Neural cell (in vitro differentiated cells): Measurements from ENCODE around the gene FAF1. TPM values are rescaled to one million over a fixed set of nuclear protein-coding genes. Genes with fewer than 3 reads are reported as not detected.

Source experiments
- H2AFZ ChIP-seq: fragments of 200-600, 300-800 bp; sonication (generic), shearing (Covaris generic); 2 replicates; pipeline ENCODE4 v1.6.0; 2014; ENCODE audit warnings: low read depth, mild to moderate bottlenecking, antibody characterized with exemption, low read length, moderate library complexity
- H3F3A ChIP-seq: fragments of 200-600 bp; shearing (Covaris generic); 2 replicates; pipeline ENCODE4 v1.6.1; 2016; ENCODE audit warnings: mild to moderate bottlenecking, moderate library complexity, mixed read lengths, antibody characterized with exemption, low read length; ENCODE audit not compliant: insufficient read depth, poor library complexity, severe bottlenecking
- H3K27ac ChIP-seq: fragments of 200-600, 300-800 bp; sonication (generic), shearing (Covaris generic); 2 replicates; pipeline ENCODE4 v1.5.1; 2014; ENCODE audit warnings: mild to moderate bottlenecking, low read length, moderate library complexity
- H3K27me3 ChIP-seq: fragments of 300-800, 200-600 bp; sonication (generic), shearing (Covaris generic); 2 replicates; pipeline ENCODE4 v1.6.0; 2014; ENCODE audit warnings: mild to moderate bottlenecking, low read depth, low read length, moderate library complexity; ENCODE audit not compliant: insufficient read depth
- H3K36me3 ChIP-seq: fragments of 300-800, 200-600 bp; sonication (generic), shearing (Covaris generic); 2 replicates; pipeline ENCODE4 v1.5.1; 2014; ENCODE audit warnings: mild to moderate bottlenecking, antibody characterized with exemption, low read length, moderate library complexity; ENCODE audit not compliant: insufficient read depth
- H3K4me2 ChIP-seq: fragments of 300-800, 200-600 bp; sonication (generic), shearing (Covaris generic); 2 replicates; pipeline ENCODE4 v1.6.0; 2014; ENCODE audit warnings: mild to moderate bottlenecking, low read length
- H3K4me3 ChIP-seq: fragments of 300-800, 200-600 bp; sonication (generic), shearing (Covaris generic); 2 replicates; pipeline ENCODE4 v1.5.1; 2014; ENCODE audit warnings: mild to moderate bottlenecking, low read length, moderate library complexity
- H3K79me2 ChIP-seq: fragments of 200-600 bp; shearing (Covaris generic); replicated peaks from 2 replicates; pipeline ENCODE4 v1.6.0; 2014; ENCODE audit warnings: mild to moderate bottlenecking, low read length, moderate library complexity; ENCODE audit not compliant: insufficient read depth
- H3K9ac ChIP-seq: fragments of 300-800, 200-600 bp; sonication (generic), shearing (Covaris generic); 2 replicates; pipeline ENCODE4 v1.6.1; 2016; ENCODE audit warnings: mild to moderate bottlenecking, low read length, mixed read lengths
- H3K9me2 ChIP-seq: fragments of 200-600 bp; shearing (Covaris generic); 2 replicates; pipeline ENCODE4 v1.6.1; 2016; ENCODE audit warnings: mild to moderate bottlenecking, low read length, mixed read lengths; ENCODE audit not compliant: insufficient read depth
- H3K9me3 ChIP-seq: fragments of 200-600, 300-800 bp; sonication (generic), shearing (Covaris generic); 2 replicates; pipeline ENCODE4 v1.6.1; 2016; ENCODE audit warnings: mild to moderate bottlenecking, mixed run types, low read length, moderate library complexity, mixed read lengths
- H4K20me1 ChIP-seq: fragments of 200-600 bp; shearing (Covaris generic); 2 replicates; pipeline ENCODE4 v1.6.1; 2016; ENCODE audit warnings: mild to moderate bottlenecking, mixed run types; ENCODE audit not compliant: insufficient read depth
- CTCF ChIP-seq: fragments of 450-650 bp; IDR thresholded peaks from 2 replicates; pipeline ENCODE4 v1.5.1; 2014; ENCODE audit warnings: antibody characterized with exemption, mild to moderate bottlenecking, moderate library complexity; ENCODE audit not compliant: poor library complexity, severe bottlenecking
- EP300 ChIP-seq: fragments of 450-650 bp; conservative IDR thresholded peaks from 2 replicates; pipeline ENCODE4 v1.6.1; 2014; ENCODE audit warnings: antibody characterized with exemption, mild to moderate bottlenecking, moderate library complexity; ENCODE audit not compliant: poor library complexity, severe bottlenecking
- EZH2 ChIP-seq: fragments of 200-600, 300-800 bp; shearing (Covaris generic), sonication (generic); IDR thresholded peaks from 2 replicates; pipeline ENCODE4 v1.6.1; 2014; ENCODE audit warnings: antibody characterized with exemption, low read length, borderline replicate concordance, mild to moderate bottlenecking; ENCODE audit not compliant: insufficient read depth, poor library complexity, severe bottlenecking
- MXI1 ChIP-seq: fragments of 450-650 bp; conservative IDR thresholded peaks from 2 replicates; pipeline ENCODE4 v1.6.1; 2014; ENCODE audit warnings: antibody characterized with exemption, mild to moderate bottlenecking; ENCODE audit not compliant: poor library complexity, severe bottlenecking
- POLR2AphosphoS5 ChIP-seq: IDR thresholded peaks from 2 replicates; pipeline ENCODE4 v1.6.1; 2012
- RAD21 ChIP-seq: fragments of 450-650 bp; conservative IDR thresholded peaks from 2 replicates; pipeline ENCODE4 v1.6.1; 2014; ENCODE audit warnings: antibody characterized with exemption, mild to moderate bottlenecking, moderate library complexity
- REST ChIP-seq: IDR thresholded peaks from 2 replicates; pipeline ENCODE4 v1.6.1; 2012; ENCODE audit warnings: borderline replicate concordance
- SMC3 ChIP-seq: fragments of 450-650 bp; conservative IDR thresholded peaks from 2 replicates; pipeline ENCODE4 v1.6.1; 2014; ENCODE audit warnings: antibody characterized with exemption, mild to moderate bottlenecking, moderate library complexity; ENCODE audit not compliant: poor library complexity
- TAF1 ChIP-seq: IDR thresholded peaks from 2 replicates; pipeline ENCODE4 v1.6.1; 2012; ENCODE audit warnings: low read depth
- polyA plus RNA-seq: library from polyadenylated mRNA; depleted of rRNA; stranded (reverse); fragments of >200 nt; gene quantifications from 2 replicates; pipeline ENCODE4 v1.2.3, GENCODE V29; 2014

The FAF1 gene
- polyA plus RNA-seq, 1 donor from 2014 or later: 52.1 TPM

GRCh38 chr1:50661626-50662025 lies 298.4 kb downstream of the FAF1 start:
- Histone ChIP-seq H3K4me3 (no peak overlapping the region), H3K27ac (no peak overlapping the region), H3K4me2 (no peak overlapping the region)

GRCh38 chr1:50659107-50659662 lies 300.9 kb downstream of the FAF1 start:
- Histone ChIP-seq H3K4me2 (no peak overlapping the region), H2AFZ (no peak overlapping the region), H3K9me2 (no peaks in the 10 kb centered on the region), H3K27ac (no peak overlapping the region), H3F3A (no peaks in the 10 kb centered on the region), H3K9me3 (no peaks in the 10 kb centered on the region), H3K9ac (no peak overlapping the region), H3K36me3 (no peaks in the 10 kb centered on the region), H3K4me3 (no peak overlapping the region), H3K27me3 (no peaks in the 10 kb centered on the region), H3K79me2 (no peaks in the 10 kb centered on the region), H4K20me1 (no peaks in the 10 kb centered on the region)
- TF ChIP-seq CTCF: no peak

More at GRCh38 chr1:50661626-50662025, 298.4 kb downstream of the FAF1 start:
- Histone ChIP-seq H3K9ac (no peak overlapping the region), H3K9me2 (no peaks in the 10 kb centered on the region), H3F3A (no peaks in the 10 kb centered on the region), H3K36me3 (no peaks in the 10 kb centered on the region), H3K9me3 (no peaks in the 10 kb centered on the region), H3K79me2 (no peaks in the 10 kb centered on the region), H4K20me1 (no peaks in the 10 kb centered on the region), H2AFZ (no peak overlapping the region), H3K27me3 (no peaks in the 10 kb centered on the region)
- TF ChIP-seq SMC3 (no peak), EP300 (no peak), POLR2AphosphoS5 (no peak), CTCF (no peak)

GRCh38 chr1:50658459-50659076 lies 301.5 kb downstream of the FAF1 start:
- no peak overlapping the region for H3K4me3 ChIP-seq
- H3K9me2 ChIP-seq: no peaks in the 10 kb centered on the region
- TF ChIP-seq CTCF (no peak), RAD21 (no peak), POLR2AphosphoS5 (no peak), EZH2 (no peak), SMC3 (no peak), REST (no peak), MXI1 (no peak), TAF1 (no peak), EP300 (no peak)
- no peaks in the 10 kb centered on the region for H3K27me3 ChIP-seq
- no peaks in the 10 kb centered on the region for H3K79me2 ChIP-seq
- no peak overlapping the region for H3K9ac ChIP-seq
- H3K9me3 ChIP-seq: no peaks in the 10 kb centered on the region
- H3K36me3 ChIP-seq: no peaks in the 10 kb centered on the region
- H3K4me2 ChIP-seq: no peak overlapping the region
- no peaks in the 10 kb centered on the region for H3F3A ChIP-seq
- H2AFZ ChIP-seq: no peak overlapping the region
- no peak overlapping the region for H3K27ac ChIP-seq
- H4K20me1 ChIP-seq: no peaks in the 10 kb centered on the region
